GM04504 (cell line): ENCODE results near the gene KRTAP6-3.

Experiments used
- DNase-seq: peaks from one replicate; pipeline ENCODE4 v3.0.0-alpha.2; 2012; ENCODE audit warnings: low read depth

Gene KRTAP6-3

DNA sequence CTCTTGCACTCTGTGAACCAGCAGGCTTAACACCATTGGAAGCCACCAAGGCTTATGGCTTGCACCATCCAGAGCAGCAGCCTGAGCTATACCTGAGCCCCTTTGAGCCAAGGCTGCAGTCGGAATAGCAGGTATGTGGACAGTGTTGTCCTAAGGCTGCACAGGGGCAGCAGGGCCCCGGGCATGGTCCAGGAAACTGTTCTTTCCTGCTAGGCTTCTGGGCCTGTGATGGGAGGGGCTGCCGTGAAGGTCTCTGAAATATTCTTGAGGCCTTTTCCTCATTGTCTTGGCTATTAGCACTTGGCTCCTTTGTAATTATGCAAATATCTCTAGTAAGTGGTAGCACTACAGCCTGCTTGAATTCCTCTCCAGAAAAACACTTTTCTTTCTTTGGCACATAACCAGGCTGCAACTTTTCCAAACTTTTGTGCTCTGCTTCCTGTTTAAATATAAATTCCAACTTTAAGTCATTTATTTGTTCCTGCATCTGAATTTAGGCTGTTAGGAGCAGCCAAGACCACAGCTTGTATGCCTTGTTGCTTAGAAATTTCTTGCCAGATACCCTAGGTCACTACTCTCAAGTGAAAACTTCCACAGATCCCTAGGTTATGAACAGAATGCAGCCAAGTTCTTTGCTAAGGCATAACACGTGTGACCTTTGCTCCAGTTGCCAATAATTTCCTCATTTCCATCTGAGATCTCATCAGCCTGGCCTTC, 33.4 kb downstream of the KRTAP6-3 start:
- DNase-seq, result no peak

- no peak for DNase-seq
Measured at GRCh38 chr21:30628109-30628508, 35.9 kb downstream of the KRTAP6-3 start.

- DNase-seq, result no peak
Measured at GRCh38 chr21:30629200-30629599, 37.0 kb downstream of the KRTAP6-3 start.

GRCh38 chr21:30634906-30635305, 42.7 kb downstream of the KRTAP6-3 start, which contains the start of gene KRTAP20-2:
Gene KRTAP20-2 (plus strand): TSS chr21:30635206. CDS start chr21:30635264, 58 bp downstream.
- no peak for DNase-seq

- no peak for DNase-seq
Measured at GRCh38 chr21:30638686-30639085, 46.4 kb downstream of the KRTAP6-3 start.

GRCh38 chr21:30642564-30642963, 50.3 kb downstream of the KRTAP6-3 start, which contains the start of gene KRTAP20-3:
Gene KRTAP20-3 (plus strand): TSS chr21:30642864.
- DNase-seq, result no peak
